Keratinocyte (primary cell): ENCODE data around the gene AKAP6. TPM values are rescaled to one million over a fixed set of nuclear protein-coding genes. Genes with fewer than 3 reads are reported as not detected.

Experiments
- DNase-seq: peaks from one replicate; pipeline ENCODE4 v3.0.0-alpha.2; 2011; ENCODE audit warnings: low read depth, missing footprints, low spot score
- FAIRE-seq: peaks from 2 replicates; lab custom pipeline; 2011; peaks lifted over from hg19 to GRCh38; lab: Jason Lieb, UNC
- H2AFZ ChIP-seq: 2 replicates; pipeline ENCODE4 v1.6.0; 2012; ENCODE audit warnings: low read length, control low read depth, inconsistent platforms; ENCODE audit not compliant: control insufficient read depth
- H3K27ac ChIP-seq: 2 replicates; pipeline ENCODE4 v1.5.1; 2011; ENCODE audit warnings: low read length; ENCODE audit not compliant: control insufficient read depth, insufficient read depth
- H3K27me3 ChIP-seq: 3 replicates; pipeline ENCODE4 v1.6.0; 2011; ENCODE audit warnings: low read length; ENCODE audit not compliant: control insufficient read depth, insufficient read depth; ENCODE audit errors: extremely low read depth
- H3K36me3 ChIP-seq, 2 experiments: 2 replicates in 1 of 2; 3 replicates in 1 of 2; pipeline ENCODE4 v1.5.1; 2011; ENCODE audit warnings: low read length in 2 of 2, mild to moderate bottlenecking in 1 of 2; ENCODE audit not compliant: control insufficient read depth in 2 of 2, insufficient read depth in 2 of 2; ENCODE audit errors: extremely low read depth in 1 of 2
- H3K4me1 ChIP-seq: 3 replicates; pipeline ENCODE4 v1.5.1; 2011; ENCODE audit warnings: low read length; ENCODE audit not compliant: control insufficient read depth, insufficient read depth; ENCODE audit errors: extremely low read depth
- H3K4me2 ChIP-seq: 3 replicates; pipeline ENCODE4 v1.6.0; 2011; ENCODE audit warnings: low read depth, low read length; ENCODE audit not compliant: control insufficient read depth, insufficient read depth; ENCODE audit errors: extremely low read depth
- H3K4me3 ChIP-seq, 3 experiments: fragments of 200-600 bp in 1 of 3; sonication (generic) in 1 of 3; 2 replicates in 2 of 3; 3 replicates in 1 of 3; pipeline ENCODE4 v1.5.1; 2011 to 2016; ENCODE audit warnings: low read length in 3 of 3, mild to moderate bottlenecking in 3 of 3, control low read depth in 2 of 3, inconsistent platforms in 1 of 3, low read depth in 1 of 3, mixed read lengths in 1 of 3, mixed run types in 1 of 3, moderate library complexity in 1 of 3; ENCODE audit not compliant: control insufficient read depth in 2 of 3, insufficient read depth in 2 of 3; ENCODE audit errors: extremely low read depth in 1 of 3
- H3K79me2 ChIP-seq: 2 replicates; pipeline ENCODE4 v1.6.0; 2012; ENCODE audit warnings: low read length; ENCODE audit not compliant: control insufficient read depth, insufficient read depth
- H3K9ac ChIP-seq: 3 replicates; pipeline ENCODE4 v1.6.0; 2011; ENCODE audit warnings: low read length; ENCODE audit not compliant: control insufficient read depth, insufficient read depth; ENCODE audit errors: extremely low read depth
- H3K9me1 ChIP-seq: 3 replicates; pipeline ENCODE4 v1.6.0; 2011; ENCODE audit warnings: low read length; ENCODE audit not compliant: control insufficient read depth, insufficient read depth; ENCODE audit errors: extremely low read depth
- H3K9me3 ChIP-seq: 2 replicates; pipeline ENCODE4 v1.5.1; 2012; ENCODE audit warnings: low read depth, low read length; ENCODE audit not compliant: control insufficient read depth
- H4K20me1 ChIP-seq: 3 replicates; pipeline ENCODE4 v1.6.0; 2011; ENCODE audit warnings: low read length; ENCODE audit not compliant: control insufficient read depth, insufficient read depth; ENCODE audit errors: extremely low read depth
- CTCF ChIP-seq, 3 experiments: IDR thresholded peaks in 1 of 3; conservative IDR thresholded peaks in 1 of 3; optimal IDR thresholded peaks in 1 of 3; 2 replicates in 2 of 3; 3 replicates in 1 of 3; pipeline versions ENCODE3 to v1.5.1; 2011; ENCODE audit warnings: low read length in 3 of 3, mild to moderate bottlenecking in 3 of 3, moderate library complexity in 2 of 3, control low read depth in 1 of 3, inconsistent platforms in 1 of 3; ENCODE audit not compliant: insufficient read depth in 2 of 3; ENCODE audit errors: extremely low read depth in 1 of 3
- EZH2 ChIP-seq: IDR thresholded peaks from one replicate; pipeline ENCODE4 v1.6.1; 2012; ENCODE audit warnings: inconsistent platforms, mild to moderate bottlenecking, low read length, moderate library complexity
- dilution Hi-C: fragments of 300-500 bp; cut with MboI; formaldehyde crosslinking; loops from one replicate; pipeline ENCODE4 v1.7.0; 2020; ENCODE audit warnings: low sequenced_read_pairs; ENCODE audit not compliant: extremely low pct_ligation_motif_present
- polyA plus RNA-seq, 5 experiments: library from polyadenylated mRNA; depleted of rRNA in 3 of 5; stranded (reverse) in 3 of 5; stranded (forward) in 1 of 5; unstranded in 1 of 5; fragments of >200 nt; gene quantifications; 1 replicate in 1 of 5; 2 replicates in 3 of 5; 3 replicates in 1 of 5; pipeline versions ENCODE4 v1.2.1 to v1.2.3, GENCODE V29; 2011 to 2012; ENCODE audit warnings: missing spikeins in 2 of 5, low read depth in 1 of 5, low replicate concordance in 1 of 5

The AKAP6 gene
- polyA plus RNA-seq, 1 donor (not counting 4 experiments of a cell fraction or from before 2014, with no cell fraction given): 2.0 TPM

GRCh38 chr14:32821964-32822653 lies 493.0 kb downstream of the AKAP6 start:
- H3K79me2 ChIP-seq: no peaks in the 10 kb centered on the region
- no peaks in the 10 kb centered on the region for H3K36me3 ChIP-seq
- H3K9me3 ChIP-seq: no peaks in the 10 kb centered on the region
- TF ChIP-seq CTCF (optimal IDR thresholded peaks at IDR 0.05 in 1 of 3, IDR thresholded peaks at IDR 0.05 in 1 of 3, conservative IDR thresholded peaks at IDR 0.05 in 1 of 3; ENCODE audit: extremely low read depth in 1 of 3, insufficient read depth in 2 of 3, low read length in 3 of 3) (no peak), EZH2 (no peak)
- no peaks in the 10 kb centered on the region for H3K9me1 ChIP-seq
- no peaks in the 10 kb centered on the region for H3K4me1 ChIP-seq
- DNase-seq: no peak
- H4K20me1 ChIP-seq: no peaks in the 10 kb centered on the region
- no peak overlapping the region for H3K27ac ChIP-seq
- H3K27me3 ChIP-seq: no peaks in the 10 kb centered on the region
- no peak for FAIRE-seq
- no peak overlapping the region for H3K4me3 ChIP-seq
- no peak overlapping the region for H2AFZ ChIP-seq
- dilution Hi-C loops: no loop called here
- no peak overlapping the region for H3K4me2 ChIP-seq
- no peak overlapping the region for H3K9ac ChIP-seq

- Histone ChIP-seq H3K27ac (no peak overlapping the region), H3K9me1 (no peaks in the 10 kb centered on the region), H3K4me3 (no peak overlapping the region), H2AFZ (no peak overlapping the region), H3K9me3 (no peaks in the 10 kb centered on the region), H3K36me3 (no peaks in the 10 kb centered on the region), H3K79me2 (no peaks in the 10 kb centered on the region), H3K4me1 (peaks cover 7% of the 10 kb centered on the region), H3K27me3 (no peaks in the 10 kb centered on the region), H3K4me2 (no peak overlapping the region), H3K9ac (no peak overlapping the region), H4K20me1 (no peaks in the 10 kb centered on the region)
- TF ChIP-seq EZH2 (no peak), CTCF (optimal IDR thresholded peaks at IDR 0.05 in 1 of 3, IDR thresholded peaks at IDR 0.05 in 1 of 3, conservative IDR thresholded peaks at IDR 0.05 in 1 of 3; ENCODE audit: extremely low read depth in 1 of 3, insufficient read depth in 2 of 3, low read length in 3 of 3) (no peak)
- FAIRE-seq (no peak), DNase-seq (no peak)
- dilution Hi-C loops: no loop called here
Observed at GRCh38 chr14:32823706-32824105, 494.6 kb downstream of the AKAP6 start.
